Measurements from ENCODE around the gene MYRFL. TPM values are rescaled to one million over a fixed set of nuclear protein-coding genes. Genes with fewer than 3 reads are reported as not detected.

Gene MYRFL
- total and polyA plus RNA-seq, 2 of the 8 experiments (the other 6 are each of a cell fraction or from before 2014, with no cell fraction given): 1.1 to 2.0 TPM

DNA sequence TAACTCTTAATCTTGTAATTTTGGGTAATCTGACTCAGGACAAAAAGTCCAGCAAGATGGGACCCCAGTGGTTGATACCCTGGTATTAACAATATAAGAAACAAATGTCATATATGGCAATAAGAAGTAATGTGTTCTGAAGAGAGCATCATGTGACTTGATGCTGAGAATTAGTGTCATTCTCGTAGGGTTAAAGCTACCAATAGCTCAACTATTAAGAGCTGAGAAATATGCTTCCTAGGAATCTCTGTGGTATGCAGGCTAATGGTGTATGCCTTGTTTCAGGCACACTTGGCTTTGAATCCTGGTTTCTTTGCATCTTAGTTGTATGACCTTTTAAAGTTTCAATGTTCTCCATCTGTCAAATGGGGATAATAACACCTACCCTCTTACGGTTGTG is 9.1 kb downstream of the MYRFL start:
- Histone ChIP-seq H4K8ac (ENCODE audit: extremely low read depth, insufficient read depth, low read length) (no peak overlapping the region), H2BK15ac (ENCODE audit: low read length) (no peak overlapping the region), H3K4ac (replicated peaks; ENCODE audit: insufficient read length, low read depth, low read length) (no peak overlapping the region), H3K18ac (ENCODE audit: extremely low read depth, low read length) (no peak overlapping the region), H3K27me3 (replicated peaks in 1 of 4; ENCODE audit: control insufficient read depth in 3 of 4, extremely low read depth in 1 of 4, insufficient read depth in 3 of 4, low read length in 3 of 4) (no peaks in the 10 kb centered on the region), H3K9ac (replicated peaks in 1 of 4; ENCODE audit: extremely low read depth in 1 of 4, low read depth in 3 of 4, low read length in 3 of 4) (no peak overlapping the region), H4K20me1 (replicated peaks in 1 of 2; ENCODE audit: control insufficient read depth in 1 of 2, insufficient read depth in 2 of 2, low read length in 2 of 2) (no peaks in the 10 kb centered on the region), H3K23me2 (ENCODE audit: low read depth, low read length) (no peaks in the 10 kb centered on the region; the same call in 1 of the 2 replicates), H2BK12ac (ENCODE audit: low read depth, low read length) (no peak overlapping the region), H4K5ac (ENCODE audit: insufficient read length, low read depth, low read length) (no peak overlapping the region), H3K23ac (ENCODE audit: insufficient read length) (no peak overlapping the region), H3K56ac (replicated peaks; ENCODE audit: insufficient read length, low read depth, low read length) (no peak overlapping the region), H3K4me1 (replicated peaks in 1 of 4; ENCODE audit: control insufficient read depth in 3 of 4, insufficient read depth in 4 of 4, low read length in 3 of 4) (no peaks in the 10 kb centered on the region; a peak in 1 of 7 replicates), H3K14ac (ENCODE audit: insufficient read length) (no peak overlapping the region), H2AK5ac (ENCODE audit: low read depth, low read length) (no peak overlapping the region), H3K79me1 (ENCODE audit: low read depth, low read length) (no peaks in the 10 kb centered on the region), H2AFZ (ENCODE audit: low read length) (no peak overlapping the region), H2BK5ac (ENCODE audit: low read depth, low read length) (no peak overlapping the region), H3K27ac (ENCODE audit: low read depth, low read length) (no peak overlapping the region), H3K4me3 (ENCODE audit: extremely low read depth in 1 of 4, insufficient read depth in 2 of 4, low read depth in 3 of 4, low read length in 4 of 4) (no peak overlapping the region), H3K4me2 (ENCODE audit: insufficient read depth in 1 of 2, low read depth in 2 of 2, low read length in 2 of 2) (no peak overlapping the region), H2BK120ac (replicated peaks; ENCODE audit: low read depth, low read length) (no peak overlapping the region), H4K91ac (replicated peaks; ENCODE audit: insufficient read length, low read length) (no peak overlapping the region), H3K9me3 (ENCODE audit: insufficient read depth in 2 of 2, low read depth in 1 of 2, low read length in 1 of 2) (no peaks in the 10 kb centered on the region), H3K79me2 (ENCODE audit: control insufficient read depth in 1 of 2, insufficient read depth in 2 of 2, low read length in 2 of 2) (no peaks in the 10 kb centered on the region), H3K36me3 (ENCODE audit: control insufficient read depth in 2 of 4, insufficient read depth in 4 of 4, low read length in 3 of 4) (no peaks in the 10 kb centered on the region), H2BK20ac (ENCODE audit: low read length) (no peak overlapping the region)
- TF ChIP-seq HDAC6 (IDR thresholded peaks at IDR 0.05; ENCODE audit: low read depth, low read length) (no peak), CTBP2 (IDR thresholded peaks at IDR 0.05; ENCODE audit: borderline replicate concordance, insufficient read depth, insufficient read length, low read length) (no peak), CHD1 (IDR thresholded peaks at IDR 0.05; ENCODE audit: low read depth, low read length) (no peak), TCF12 (IDR thresholded peaks at IDR 0.05; ENCODE audit: low read depth, low read length) (no peak), SIX5 (IDR thresholded peaks at IDR 0.05; ENCODE audit: low read depth, low read length) (no peak)
- TF ChIP-seq, protein P1, sequence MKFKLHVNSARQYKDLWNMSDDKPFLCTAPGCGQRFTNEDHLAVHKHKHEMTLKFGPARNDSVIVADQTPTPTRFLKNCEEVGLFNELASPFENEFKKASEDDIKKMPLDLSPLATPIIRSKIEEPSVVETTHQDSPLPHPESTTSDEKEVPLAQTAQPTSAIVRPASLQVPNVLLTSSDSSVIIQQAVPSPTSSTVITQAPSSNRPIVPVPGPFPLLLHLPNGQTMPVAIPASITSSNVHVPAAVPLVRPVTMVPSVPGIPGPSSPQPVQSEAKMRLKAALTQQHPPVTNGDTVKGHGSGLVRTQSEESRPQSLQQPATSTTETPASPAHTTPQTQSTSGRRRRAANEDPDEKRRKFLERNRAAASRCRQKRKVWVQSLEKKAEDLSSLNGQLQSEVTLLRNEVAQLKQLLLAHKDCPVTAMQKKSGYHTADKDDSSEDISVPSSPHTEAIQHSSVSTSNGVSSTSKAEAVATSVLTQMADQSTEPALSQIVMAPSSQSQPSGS (IDR thresholded peaks at IDR 0.05; ENCODE audit: low read length): no peak
- ChIA-PET POLR2A (ENCODE audit: partially characterized antibody) (no interaction called here), CTCF (ENCODE audit: partially characterized antibody) (interaction anchor here (1.2 kb wide), 1 partner anchor 13 kb away, joined by 3 read pairs; no protein-coding TSS in a partner anchor)
- no peak for DNase-seq (ENCODE audit: low read depth in 1 of 2, low spot score in 2 of 2)
- 84% methylated on average over 2 of the region's 2 CpGs; no CpG with 5 or more reads in 1 of the 2 experiments for WGBS, 2 experiments (ENCODE audit: extremely low coverage in 1 of 2, insufficient coverage in 1 of 2, insufficient read length in 1 of 2, insufficient replicate concordance in 2 of 2, low coverage in 1 of 2, low lambda C conversion rate in 2 of 2, missing lambda C conversion rate in 1 of 2)
- FAIRE-seq: no peak
